ENCODE measurements around the gene DTNA. TPM values are rescaled to one million over a fixed set of nuclear protein-coding genes. Genes with fewer than 3 reads are reported as not detected.

Gene DTNA
- total RNA-seq, 6 experiments from 2014 or later = 0.58 to 1.2 (median 0.98) TPM

- no peaks in the 10 kb centered on the region for H3K4me1 Mint-ChIP-seq (ENCODE audit: low read depth)
Observed at GRCh38 chr18:34757666-34758065, 47.6 kb downstream of the DTNA start.

GRCh38 chr18:34758378-34758948 is 48.4 kb downstream of the DTNA start:
- H3K27ac Mint-ChIP-seq = no peak overlapping the region
- no peak for DNase-seq
- no peak overlapping the region for H3K4me3 Mint-ChIP-seq
- H3K36me3 Mint-ChIP-seq (ENCODE audit: low read depth) = no peaks in the 10 kb centered on the region
- TF ChIP-seq CTCF (IDR thresholded peaks at IDR 0.05) = no peak
- peaks cover 3% of the 10 kb centered on the region; the same call in 1 of the 2 replicates for H3K27me3 Mint-ChIP-seq (ENCODE audit: insufficient read depth)
- no peaks in the 10 kb centered on the region for H3K9me3 Mint-ChIP-seq
- no peaks in the 10 kb centered on the region for H3K4me1 Mint-ChIP-seq (ENCODE audit: low read depth)

More at GRCh38 chr18:34757666-34758065, 47.6 kb downstream of the DTNA start:
- TF ChIP-seq CTCF (IDR thresholded peaks at IDR 0.05) = no peak
- Mint-ChIP-seq H3K4me3 (no peak overlapping the region), H3K36me3 (ENCODE audit: low read depth) (no peaks in the 10 kb centered on the region), H3K9me3 (no peaks in the 10 kb centered on the region), H3K27me3 (ENCODE audit: insufficient read depth) (peaks cover 3% of the 10 kb centered on the region; the same call in 1 of the 2 replicates), H3K27ac (no peak overlapping the region)
- DNase-seq = no peak

GRCh38 chr18:34760444-34760843 is 50.3 kb downstream of the DTNA start:
- H3K4me3 Mint-ChIP-seq = no peak overlapping the region
- H3K4me1 Mint-ChIP-seq (ENCODE audit: low read depth) = no peaks in the 10 kb centered on the region
- H3K36me3 Mint-ChIP-seq (ENCODE audit: low read depth) = no peaks in the 10 kb centered on the region
- peaks cover 3% of the 10 kb centered on the region; the same call in 1 of the 2 replicates for H3K27me3 Mint-ChIP-seq (ENCODE audit: insufficient read depth)
- no peak for DNase-seq
- no peaks in the 10 kb centered on the region for H3K9me3 Mint-ChIP-seq
- TF ChIP-seq CTCF (IDR thresholded peaks at IDR 0.05) = no peak
- H3K27ac Mint-ChIP-seq = no peak overlapping the region

GRCh38 chr18:34764451-34764850 is 54.4 kb downstream of the DTNA start:
- Mint-ChIP-seq H3K9me3 (no peaks in the 10 kb centered on the region), H3K27ac (no peak overlapping the region), H3K4me3 (no peak overlapping the region), H3K36me3 (ENCODE audit: low read depth) (no peaks in the 10 kb centered on the region), H3K27me3 (ENCODE audit: insufficient read depth) (peaks cover 3% of the 10 kb centered on the region; the same call in 1 of the 2 replicates), H3K4me1 (ENCODE audit: low read depth) (peaks cover 25% of the 10 kb centered on the region)
- no peak for DNase-seq
- TF ChIP-seq CTCF (IDR thresholded peaks at IDR 0.05) = peak; percentile 39; the same call in 1 of the 2 replicates

- no peaks in the 10 kb centered on the region for H3K27me3 Mint-ChIP-seq (ENCODE audit: insufficient read depth)
- peak overlapping the region; percentile 5; the same call in 1 of the 2 replicates for H3K4me3 Mint-ChIP-seq
- peaks cover 39% of the 10 kb centered on the region for H3K4me1 Mint-ChIP-seq (ENCODE audit: low read depth)
- H3K36me3 Mint-ChIP-seq (ENCODE audit: low read depth) = no peaks in the 10 kb centered on the region
- peak; percentile 87 for DNase-seq
- no peak for TF ChIP-seq CTCF (IDR thresholded peaks at IDR 0.05)
- no peaks in the 10 kb centered on the region for H3K9me3 Mint-ChIP-seq
- H3K27ac Mint-ChIP-seq = peak overlapping the region; percentile 73
Observed at GRCh38 chr18:34767601-34768027, 57.5 kb downstream of the DTNA start.

All from HFFc6 (cell line).